ENCODE measurements around the gene DBH.

DNA sequence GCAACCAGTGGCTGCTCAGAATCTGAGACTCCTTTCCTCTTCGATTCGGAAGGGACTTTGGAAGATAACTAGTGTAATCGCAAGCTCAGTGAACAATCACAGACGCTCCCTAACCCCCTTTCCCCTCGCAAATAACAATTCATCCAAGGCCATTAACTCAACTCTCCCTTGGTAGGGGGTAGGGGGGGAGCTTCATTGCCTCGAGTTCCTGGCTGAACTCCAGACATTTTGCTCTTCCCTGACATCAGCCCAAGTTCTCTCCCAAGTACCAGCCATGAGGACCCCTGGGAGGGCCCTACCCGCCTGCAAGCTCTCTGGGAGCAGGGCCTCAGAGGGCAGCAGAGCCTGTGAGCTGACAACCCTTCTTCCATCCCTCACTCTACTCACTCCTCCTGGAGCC lies 35.4 kb upstream of the DBH start:
- no peak for TF ChIP-seq EZH2 (IDR thresholded peaks at IDR 0.05; ENCODE audit: borderline replicate concordance, low read depth, low read length, severe bottlenecking)
- no peak for TF ChIP-seq CTCF (IDR thresholded peaks at IDR 0.05; ENCODE audit: borderline replicate concordance, extremely low read depth, low read length, poor library complexity, severe bottlenecking)

Data from DND-41 (cell line).